ENCODE results near the gene RPH3AL.
"Not testable (repeated sequence)": the region's sequence is repeated elsewhere in the genome, so short reads cannot be mapped to it uniquely, and the experiment has no call there.

The RPH3AL gene

DNA sequence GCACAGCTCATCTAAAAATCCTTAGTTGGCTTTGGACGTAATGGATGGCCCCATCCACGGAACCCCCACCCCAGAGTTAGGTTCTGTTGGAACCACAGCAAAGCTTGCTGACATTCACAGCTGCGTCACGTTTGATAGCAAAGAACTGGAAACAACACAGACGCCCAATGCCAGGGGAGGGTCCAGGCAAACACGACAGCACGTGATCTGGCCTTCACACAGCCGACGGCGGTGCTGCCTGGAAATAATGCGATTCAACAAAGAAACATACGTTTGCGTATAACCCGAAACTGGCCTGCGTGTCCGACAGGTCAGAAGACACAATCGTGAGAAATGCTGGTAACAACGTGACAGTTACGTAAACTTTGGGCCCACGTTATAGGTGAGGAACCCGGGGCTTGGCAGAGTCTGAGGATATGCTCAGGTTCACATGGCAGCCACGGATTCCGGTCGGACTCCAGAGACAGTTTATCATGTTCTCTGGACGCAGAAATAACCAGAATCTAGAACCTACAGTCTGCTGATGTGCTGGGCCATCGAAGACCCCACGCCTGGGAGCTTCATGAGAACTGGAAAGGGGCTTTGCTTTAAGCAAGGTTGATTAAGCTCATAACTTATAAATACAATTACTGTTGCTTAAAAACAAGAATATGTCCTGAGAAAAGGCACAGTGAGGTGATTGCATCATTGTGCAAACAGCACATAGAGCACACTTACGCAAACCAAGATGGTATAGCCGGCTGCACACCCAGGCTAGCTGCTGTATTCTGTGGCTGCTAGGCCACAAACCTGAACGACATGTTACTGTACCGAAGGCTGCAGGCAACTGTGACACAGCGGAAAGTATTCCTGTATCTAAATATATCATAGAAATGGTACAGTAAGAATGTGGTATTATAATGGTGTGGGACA is 70.4 kb downstream of the RPH3AL start:
- no peak for DNase-seq (ENCODE audit: low read depth, low spot score)

- DNase-seq (ENCODE audit: low read depth, low spot score) = no peak
Measured at GRCh38 chr17:281365-281999, 71.1 kb downstream of the RPH3AL start.

DNA sequence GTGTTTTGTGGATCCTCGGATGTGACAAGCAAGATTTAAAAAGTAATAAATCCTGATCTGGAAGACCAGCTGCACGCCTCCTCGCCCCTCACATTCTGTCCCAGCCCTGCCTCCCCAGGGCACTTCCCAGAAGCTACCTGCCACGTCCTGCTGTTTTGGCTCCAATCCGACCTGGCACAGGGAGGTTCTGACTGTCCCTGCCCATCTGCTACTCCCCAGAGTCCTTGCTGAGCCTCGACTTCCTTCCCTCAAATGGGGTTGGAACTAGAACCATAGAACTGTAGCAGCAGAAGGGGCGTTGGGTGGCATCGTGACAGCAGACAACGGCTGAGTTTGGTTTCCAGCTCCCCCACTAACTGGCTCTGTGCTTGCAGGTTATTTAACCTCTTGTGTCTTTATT is 71.7 kb downstream of the RPH3AL start:
- no peak for DNase-seq (ENCODE audit: low read depth, low spot score)

- no peak for DNase-seq (ENCODE audit: low read depth, low spot score)
Measured at GRCh38 chr17:280216-280615, 72.4 kb downstream of the RPH3AL start.

DNA sequence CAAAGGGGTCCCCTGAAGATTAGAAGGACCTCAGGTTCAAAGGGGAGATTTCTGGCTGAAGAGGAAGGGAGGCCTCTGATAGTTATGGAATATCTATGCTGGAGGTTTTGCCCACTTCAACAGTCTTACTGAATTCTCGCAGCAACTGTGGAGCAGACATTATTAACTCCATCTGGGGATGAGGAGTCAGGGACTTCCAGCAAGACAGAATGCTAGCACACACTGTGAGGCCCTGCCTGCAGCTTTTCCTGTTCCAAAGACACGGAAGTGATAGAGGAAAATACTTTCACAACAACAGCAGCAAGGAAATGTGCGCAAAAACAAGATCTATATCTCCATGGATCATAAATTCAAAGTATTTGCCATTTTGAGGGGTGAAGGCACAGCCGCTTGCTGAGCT is 72.8 kb downstream of the RPH3AL start:
- DNase-seq (ENCODE audit: low read depth, low spot score) = no peak

GRCh38 chr17:279331-279730 is 73.3 kb downstream of the RPH3AL start:
- DNase-seq (ENCODE audit: low read depth, low spot score) = no peak

GRCh38 chr17:278676-279059 is 73.9 kb downstream of the RPH3AL start:
- DNase-seq (ENCODE audit: low read depth, low spot score) = no peak

DNA sequence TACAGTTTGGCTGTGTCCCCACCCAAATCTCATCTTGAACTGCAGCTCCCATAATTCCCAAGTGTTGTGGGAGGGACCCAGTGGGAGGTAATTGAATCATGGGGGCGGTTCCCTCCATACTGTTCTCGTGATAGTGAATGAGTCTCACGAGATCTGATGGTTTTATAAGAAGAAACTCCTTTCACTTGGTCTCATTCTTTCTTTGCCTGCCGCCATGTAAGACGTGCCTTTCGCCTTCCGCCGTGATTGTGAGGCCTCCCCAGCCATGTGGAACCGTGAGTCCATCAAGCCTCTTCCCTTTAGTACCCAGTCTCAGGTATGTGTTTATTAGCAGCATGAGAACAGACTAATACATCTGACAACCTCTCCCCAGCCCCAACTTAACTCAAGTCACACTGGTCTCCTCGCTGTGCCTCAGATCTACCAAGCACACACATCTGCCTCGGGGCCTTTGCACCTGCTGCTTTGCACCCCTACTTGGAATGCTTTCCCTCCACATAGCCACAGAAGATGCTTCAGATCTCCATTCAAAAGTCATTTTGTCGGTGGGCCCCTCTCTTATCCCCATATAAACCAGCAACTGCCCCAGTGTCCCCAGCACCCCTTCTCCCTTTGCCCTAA is 74.4 kb downstream of the RPH3AL start:
- DNase-seq (ENCODE audit: low read depth, low spot score) = no peak

- DNase-seq (ENCODE audit: low read depth, low spot score) = no peak
Measured at GRCh38 chr17:274902-275301, 77.7 kb downstream of the RPH3AL start.

GRCh38 chr17:273981-274832 is 78.4 kb downstream of the RPH3AL start:
- no peak for DNase-seq (ENCODE audit: low read depth, low spot score)

GRCh38 chr17:272856-273255 is 79.8 kb downstream of the RPH3AL start:
- not testable (repeated sequence) for DNase-seq (ENCODE audit: low read depth, low spot score)

DNA sequence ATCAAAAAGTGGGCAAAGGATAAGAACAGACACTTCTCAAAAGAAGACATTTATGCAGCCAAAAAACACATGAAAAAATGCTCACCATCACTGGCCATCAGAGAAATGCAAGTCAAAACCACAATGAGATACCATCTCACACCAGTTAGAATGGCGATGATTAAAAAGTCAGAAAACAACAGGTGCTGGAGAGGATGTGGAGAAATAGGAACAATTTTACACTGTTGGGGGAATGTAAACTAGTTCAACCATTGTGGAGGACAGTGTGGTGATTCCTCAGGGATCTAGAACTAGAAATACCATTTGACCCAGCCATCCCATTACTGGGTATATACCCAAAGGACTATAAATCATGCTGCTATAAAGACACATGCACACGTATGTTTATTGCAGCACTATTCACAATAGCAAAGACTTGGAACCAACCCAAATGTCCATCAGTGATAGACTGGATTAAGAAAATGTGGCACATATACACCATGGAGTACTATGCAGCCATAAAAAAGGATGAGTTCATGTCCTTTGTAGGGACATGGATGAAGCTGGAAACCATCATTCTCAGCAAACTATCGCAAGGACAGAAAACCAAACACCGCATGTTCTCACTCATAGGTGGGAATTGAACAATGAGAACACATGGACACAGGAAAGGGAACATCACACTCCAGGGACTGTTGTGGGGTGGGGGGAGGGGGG is 80.5 kb downstream of the RPH3AL start:
- not testable (repeated sequence) for DNase-seq (ENCODE audit: low read depth, low spot score)

DNA sequence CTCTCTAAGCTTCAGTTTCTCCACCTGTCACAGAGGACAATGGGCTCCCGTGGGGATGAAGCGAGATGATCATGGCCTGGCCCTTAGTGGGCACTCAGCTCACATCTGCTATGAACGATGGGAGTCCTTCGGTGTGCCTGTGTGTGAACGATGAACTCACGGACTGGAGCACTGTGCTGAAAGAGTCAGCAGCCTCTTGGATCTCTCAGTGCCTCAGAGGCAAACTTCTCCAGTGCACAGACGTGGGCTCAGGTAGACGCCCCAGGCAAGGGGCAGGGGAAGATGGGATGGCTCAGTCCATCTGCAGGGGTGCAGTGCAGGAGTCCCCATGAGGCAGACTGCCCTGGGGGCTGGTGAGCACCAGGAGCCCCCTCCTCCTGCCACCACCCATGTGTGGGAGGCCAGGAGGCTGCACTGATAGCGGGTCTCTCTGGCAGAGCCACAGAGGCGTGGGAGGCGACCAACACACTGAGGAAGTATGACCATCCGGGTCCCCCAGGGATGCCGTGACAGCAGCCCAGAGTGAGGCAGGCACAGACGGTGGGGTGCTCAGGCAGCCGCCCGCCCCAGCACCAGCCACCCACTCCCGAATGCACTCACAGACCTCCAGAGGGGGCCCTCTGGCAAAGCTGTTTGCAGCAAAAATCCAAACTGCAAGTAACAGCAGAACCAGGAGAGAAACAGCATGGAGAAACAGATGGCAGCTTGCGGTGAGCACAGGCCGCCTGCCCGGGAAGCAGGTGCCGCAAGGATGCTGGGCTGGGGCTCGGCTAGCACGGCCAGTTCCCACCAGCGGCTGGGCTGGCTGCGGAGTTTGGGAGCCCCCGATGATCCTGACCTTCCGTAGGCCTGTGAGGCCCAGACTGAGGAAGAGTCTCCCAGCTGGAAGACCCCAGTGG is 82.7 kb downstream of the RPH3AL start:
- no peak for DNase-seq (ENCODE audit: low read depth, low spot score)

DNA sequence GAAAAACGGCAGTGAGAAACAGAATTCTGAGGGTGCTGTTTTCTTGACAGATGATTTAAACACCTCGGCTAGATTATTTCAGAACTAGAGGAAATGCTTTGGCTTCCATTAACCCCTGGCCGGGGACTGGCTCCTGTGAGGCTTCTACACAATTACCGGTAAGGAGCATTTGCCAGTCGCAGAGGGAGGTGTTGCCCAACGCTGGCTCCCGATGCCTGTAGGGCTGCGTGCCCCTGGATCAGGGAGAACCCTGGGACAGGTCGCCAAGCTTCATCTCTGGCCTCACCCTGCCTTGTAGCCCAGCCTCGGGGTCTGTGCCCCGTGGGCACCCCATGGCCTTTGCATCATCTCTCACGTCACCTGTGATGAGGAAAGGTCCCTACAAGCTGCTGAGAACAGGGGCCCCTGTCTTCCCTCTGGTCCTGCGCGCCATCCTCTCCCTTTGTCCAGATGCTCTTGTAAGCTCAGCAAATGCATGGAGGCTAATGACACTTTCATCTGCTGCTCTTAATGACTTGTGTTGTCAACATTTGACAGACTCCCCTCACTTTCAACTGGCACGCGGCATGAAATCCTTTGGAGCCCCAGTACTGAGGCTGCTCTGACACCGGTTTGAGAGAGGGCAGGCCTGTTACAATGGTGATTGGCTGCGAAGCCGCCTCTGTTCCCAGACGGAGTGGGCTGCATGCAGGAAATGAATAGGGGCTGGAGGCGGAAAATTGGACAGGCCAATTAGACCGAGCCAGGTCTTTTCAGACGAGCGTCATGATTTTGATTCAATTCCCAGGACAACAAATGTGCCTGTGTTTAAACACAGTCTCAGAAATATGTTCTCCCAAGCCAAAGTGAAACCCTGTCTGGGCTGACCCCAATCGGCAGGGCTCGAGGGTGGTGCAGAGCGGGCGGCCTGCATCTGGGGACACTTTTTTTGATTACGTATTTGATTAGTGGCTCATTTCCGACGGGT is 85.6 kb downstream of the RPH3AL start:
- DNase-seq (ENCODE audit: low read depth, low spot score) = no peak

GRCh38 chr17:266219-266618 is 86.4 kb downstream of the RPH3AL start:
- no peak for DNase-seq (ENCODE audit: low read depth, low spot score)

DNA sequence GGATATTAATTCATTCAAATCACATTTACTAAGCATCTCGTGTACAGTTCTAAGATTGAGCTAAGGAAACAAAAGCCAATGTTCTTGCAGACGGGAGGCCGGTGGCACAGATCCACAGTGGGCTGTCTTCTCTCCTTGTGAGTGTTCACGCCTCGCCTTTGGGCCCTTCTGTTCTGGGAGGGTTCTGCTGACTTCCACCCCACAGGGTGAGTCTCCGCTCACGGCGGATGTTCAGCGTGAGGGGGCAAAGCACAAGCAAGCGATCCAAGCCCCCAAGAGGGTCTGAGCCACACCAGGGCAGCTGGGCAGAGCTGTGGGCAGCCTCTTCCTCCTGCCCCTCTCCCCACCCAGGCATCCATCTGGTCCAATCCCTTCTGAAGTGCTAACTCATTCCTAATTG is 86.9 kb downstream of the RPH3AL start:
- DNase-seq (ENCODE audit: low read depth, low spot score) = no peak

DNA sequence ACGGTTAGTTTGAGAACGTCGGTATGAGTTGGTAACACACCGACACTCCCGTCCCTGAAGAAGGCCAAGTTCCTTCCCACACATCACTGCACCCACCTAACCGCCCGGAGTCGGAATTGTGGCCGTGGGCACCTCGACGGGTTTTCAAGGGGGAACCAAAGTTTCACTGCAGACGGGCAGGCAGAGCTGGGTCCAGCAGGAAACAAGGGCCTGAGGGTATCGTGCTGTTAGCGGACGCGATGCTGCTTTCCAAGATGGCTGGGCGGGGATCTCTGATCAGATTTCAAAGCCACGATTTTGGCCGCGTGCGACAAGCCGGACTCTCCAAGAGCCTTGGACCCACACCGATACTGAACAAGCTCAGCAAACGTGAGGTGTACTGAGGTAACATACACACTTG is 88.8 kb downstream of the RPH3AL start:
- no peak for DNase-seq (ENCODE audit: low read depth, low spot score)

DNA sequence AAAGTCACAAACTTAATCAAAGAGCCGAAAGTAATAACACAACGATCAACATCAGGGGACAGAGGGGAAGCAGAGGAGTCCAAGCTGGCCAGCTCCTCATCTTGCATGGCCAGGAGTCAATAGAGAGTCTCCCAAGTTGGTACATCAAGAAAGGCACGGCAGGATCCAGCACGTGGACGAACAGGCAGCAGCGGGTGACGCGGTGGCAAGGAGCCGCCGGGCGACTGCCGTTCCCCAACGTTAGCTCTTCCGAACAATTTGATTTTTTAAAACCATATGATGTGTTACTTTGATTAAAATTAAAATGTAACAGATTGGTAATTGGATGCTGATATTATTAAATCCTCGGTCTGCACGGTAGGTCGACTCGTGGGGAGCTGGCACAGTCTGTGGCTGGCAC is 89.3 kb downstream of the RPH3AL start:
- DNase-seq (ENCODE audit: low read depth, low spot score) = no peak

DNA sequence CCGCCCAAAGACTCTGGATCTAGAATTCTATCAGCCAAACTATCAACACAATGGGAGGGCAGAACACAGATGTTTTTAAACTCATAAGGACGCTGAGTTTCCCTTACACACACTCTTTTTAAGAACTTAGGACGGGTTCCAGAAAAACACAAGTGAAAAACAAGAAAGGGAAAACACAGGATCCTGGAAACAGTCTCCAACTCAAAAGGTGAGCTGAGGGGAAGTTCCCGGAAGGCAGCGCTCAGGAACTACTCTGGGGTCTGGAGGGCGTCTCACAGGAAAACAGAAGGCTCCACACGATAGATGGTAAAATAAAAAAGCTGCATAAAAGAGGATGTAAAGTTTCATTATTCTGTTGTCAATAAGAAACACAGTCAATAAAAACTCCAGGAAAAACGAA is 91.0 kb downstream of the RPH3AL start:
- no peak for DNase-seq (ENCODE audit: low read depth, low spot score)
